Dendritic cell treated with granulocyte-macrophage colony-stimulating factor and Interleukin-4, amounts not matched to agents 40 ng/mL and 50 ng/mL, for 4 days (primary cell): Measurements from ENCODE around the gene RNASE2.
"Not testable (repeated sequence)": the region's sequence is repeated elsewhere in the genome, so short reads cannot be mapped to it uniquely, and the experiment has no call there.

ENCODE experiments used
- H3K27ac Mint-ChIP-seq: one replicate; pipeline ENCODE4 v1.8.0; 2022; ENCODE audit warnings: mild to moderate bottlenecking, mixed read lengths
- H3K27me3 Mint-ChIP-seq: one replicate; pipeline ENCODE4 v1.8.0; 2022; ENCODE audit warnings: mild to moderate bottlenecking, mixed read lengths
- H3K36me3 Mint-ChIP-seq: one replicate; pipeline ENCODE4 v1.8.0; 2022; ENCODE audit warnings: low read depth, mixed read lengths
- H3K4me1 Mint-ChIP-seq: one replicate; pipeline ENCODE4 v1.8.0; 2022; ENCODE audit warnings: low read depth, mixed read lengths
- H3K4me3 Mint-ChIP-seq: one replicate; pipeline ENCODE4 v1.8.0; 2022; ENCODE audit warnings: mild to moderate bottlenecking, moderate library complexity, mixed read lengths
- H3K9me3 Mint-ChIP-seq: one replicate; pipeline ENCODE4 v1.8.0; 2022; ENCODE audit warnings: mixed read lengths
- intact Hi-C: fragments of 100-400 bp; cut with micrococcal nuclease; formaldehyde crosslinking; loops from one replicate; pipeline ENCODE4 v1.15.0; 2022

RNASE2 gene

DNA sequence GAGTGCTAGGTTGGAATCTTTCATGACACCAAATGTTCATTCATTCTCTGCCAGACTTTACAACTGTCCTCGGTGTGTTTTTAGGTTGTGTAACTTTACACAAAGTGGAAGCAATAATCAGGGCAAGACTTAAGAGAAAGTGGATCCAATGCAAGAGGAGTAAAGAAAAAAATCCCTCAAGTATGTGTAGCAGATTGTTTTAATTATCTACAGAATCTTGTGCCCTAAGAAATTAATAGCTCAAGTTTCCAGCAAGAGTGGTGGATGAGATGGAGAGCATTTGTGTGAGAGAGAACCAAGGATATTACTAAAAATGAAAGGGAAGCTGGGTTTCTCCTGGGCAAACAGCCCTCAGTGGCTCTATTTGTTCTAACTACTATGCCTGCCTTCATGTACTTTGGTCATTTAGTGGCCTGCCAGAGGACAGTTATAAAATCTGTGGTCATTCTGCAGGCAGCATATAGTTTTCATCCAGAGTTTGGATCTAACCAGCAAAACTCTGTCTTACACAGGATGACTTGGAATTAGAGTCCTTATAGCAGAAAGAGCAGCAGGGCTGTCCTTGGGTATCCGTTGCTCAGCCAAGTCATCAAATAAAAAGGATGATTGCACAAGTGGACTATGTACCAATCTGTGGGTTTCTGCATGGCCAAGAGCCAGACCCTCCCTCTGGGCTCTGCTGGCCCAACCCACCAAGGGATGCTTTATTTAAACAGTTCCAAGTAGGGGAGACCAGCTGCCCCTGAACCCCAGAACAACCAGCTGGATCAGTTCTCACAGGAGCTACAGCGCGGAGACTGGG lies at the start of gene RNASE2:
Gene RNASE2, plus strand, starts transcription at position 752 of the 802 bp plus-strand sequence. CDS start 285 bp downstream, outside the sequence.
- Mint-ChIP-seq H3K4me3 (peak within 1 kb of the TSS; percentile 41), H3K4me1 (peaks cover 36% of the 10 kb centered on the region), H3K27ac (peak within 1 kb of the TSS; percentile 40)
- intact Hi-C loops, H3K9me3 Mint-ChIP-seq, H3K36me3 Mint-ChIP-seq, H3K27me3 Mint-ChIP-seq: not testable (repeated sequence)

DNA sequence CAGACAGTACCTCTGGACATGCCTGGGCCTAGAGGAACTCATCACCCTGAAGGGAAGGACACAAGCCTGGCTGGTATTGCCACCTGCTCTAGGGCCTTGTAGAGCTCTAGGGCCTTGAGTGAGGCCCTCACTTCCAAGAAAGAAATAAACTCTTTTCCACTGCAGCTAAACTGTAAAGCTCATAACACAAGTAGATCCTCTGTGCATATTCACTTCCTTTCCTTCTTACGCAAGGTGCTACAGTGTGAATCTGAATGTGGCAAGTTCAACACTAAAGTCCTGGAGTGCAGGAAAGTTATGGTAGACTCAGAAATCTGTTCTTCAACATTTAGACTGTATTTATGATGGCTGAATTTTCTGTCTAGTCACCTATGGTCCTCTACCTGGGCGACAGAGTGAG lies 49.6 kb upstream of the RNASE2 start:
- Mint-ChIP-seq H3K4me1 (peaks cover 29% of the 10 kb centered on the region), H3K36me3 (no peaks in the 10 kb centered on the region), H3K4me3 (no peak overlapping the region), H3K9me3 (peaks cover 9% of the 10 kb centered on the region), H3K27ac (no peak overlapping the region), H3K27me3 (no peaks in the 10 kb centered on the region)
- intact Hi-C loops, result no loop called here

DNA sequence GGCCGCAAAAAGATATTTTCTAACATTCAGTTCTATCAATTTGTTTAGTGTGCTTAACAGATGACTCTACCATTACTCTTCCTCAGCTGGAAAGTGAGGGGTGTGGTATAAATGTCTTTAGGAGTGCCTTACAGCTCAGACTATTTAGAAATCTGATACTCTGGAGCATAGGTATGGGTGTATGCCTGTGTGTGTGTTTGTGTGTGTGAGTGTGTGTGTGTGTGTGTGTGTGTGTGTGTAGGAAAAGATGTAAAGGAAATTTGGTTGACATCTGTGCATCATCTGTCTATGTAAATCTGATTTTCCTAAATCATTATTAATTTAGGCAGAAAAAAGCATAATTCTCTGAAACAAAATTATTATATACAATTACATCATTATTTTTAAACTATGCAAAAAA lies 48.1 kb upstream of the RNASE2 start:
- intact Hi-C loops, result no loop called here
- no peaks in the 10 kb centered on the region for H3K27me3 Mint-ChIP-seq
- H3K27ac Mint-ChIP-seq, result no peak overlapping the region
- no peaks in the 10 kb centered on the region for H3K36me3 Mint-ChIP-seq
- no peak overlapping the region for H3K4me3 Mint-ChIP-seq
- peaks cover 33% of the 10 kb centered on the region for H3K4me1 Mint-ChIP-seq
- H3K9me3 Mint-ChIP-seq, result peaks cover 9% of the 10 kb centered on the region

DNA sequence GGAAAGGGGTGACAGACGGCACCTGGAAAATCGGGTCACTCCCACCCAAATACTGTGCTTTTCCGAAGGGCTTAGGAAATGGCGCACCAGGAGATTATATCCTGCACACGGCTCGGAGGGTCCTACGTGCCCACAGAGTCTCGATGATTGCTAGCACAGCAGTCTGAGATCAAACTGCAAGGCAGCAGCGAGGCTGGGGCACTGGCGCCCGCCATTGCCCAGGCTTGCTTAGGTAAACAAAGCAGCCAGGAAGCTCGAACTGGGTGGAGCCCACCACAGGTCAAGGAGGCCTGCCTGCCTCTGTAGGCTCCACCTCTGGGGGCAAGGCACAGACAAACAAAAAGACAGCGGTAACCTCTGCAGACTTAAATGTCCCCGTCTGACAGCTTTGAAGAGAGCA lies 44.5 kb upstream of the RNASE2 start:
- intact Hi-C loops, H3K4me3 Mint-ChIP-seq, H3K9me3 Mint-ChIP-seq: not testable (repeated sequence)

DNA sequence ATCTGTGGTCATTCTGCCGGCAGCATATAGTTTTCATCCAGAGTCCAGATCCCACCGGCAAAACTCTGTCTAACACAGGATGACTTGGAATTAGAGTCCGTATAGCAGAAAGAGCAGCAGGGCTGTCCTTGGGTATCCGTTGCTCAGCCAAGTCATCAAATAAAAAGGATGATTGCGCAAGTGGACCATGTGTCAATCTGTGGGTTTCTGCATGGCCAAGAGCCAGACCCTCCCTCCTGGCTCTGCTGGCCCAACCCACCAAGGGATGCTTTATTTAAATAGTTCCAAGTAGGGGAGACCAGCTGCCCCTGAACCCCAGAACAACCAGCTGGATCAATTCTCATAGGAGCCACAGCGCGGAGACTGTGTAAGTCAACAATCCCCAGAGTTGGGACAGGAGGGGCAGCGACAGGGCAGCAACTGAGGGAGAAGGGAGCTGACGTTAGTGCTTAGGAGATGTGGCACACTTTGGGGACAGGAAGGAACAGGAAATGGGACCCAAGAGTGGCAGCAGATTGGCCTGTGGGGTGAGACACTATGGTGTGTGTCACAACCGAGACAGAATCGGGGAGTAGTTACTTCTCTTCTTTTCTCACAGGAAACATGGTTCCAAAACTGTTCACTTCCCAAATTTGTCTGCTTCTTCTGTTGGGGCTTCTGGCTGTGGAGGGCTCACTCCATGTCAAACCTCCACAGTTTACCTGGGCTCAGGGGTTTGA lies 36.1 kb upstream of the RNASE2 start:
- peak overlapping the region; percentile 89 for H3K27ac Mint-ChIP-seq
- H3K9me3 Mint-ChIP-seq, H3K36me3 Mint-ChIP-seq, H3K27me3 Mint-ChIP-seq, intact Hi-C loops: not testable (repeated sequence)
- H3K4me1 Mint-ChIP-seq, result peaks cover 39% of the 10 kb centered on the region
- H3K4me3 Mint-ChIP-seq, result peak overlapping the region; percentile 47

More for the DNA sequence above, 44.5 kb upstream of the RNASE2 start:
- peaks cover 13% of the 10 kb centered on the region for H3K4me1 Mint-ChIP-seq
- H3K27me3 Mint-ChIP-seq, H3K27ac Mint-ChIP-seq, H3K36me3 Mint-ChIP-seq: not testable (repeated sequence)

DNA sequence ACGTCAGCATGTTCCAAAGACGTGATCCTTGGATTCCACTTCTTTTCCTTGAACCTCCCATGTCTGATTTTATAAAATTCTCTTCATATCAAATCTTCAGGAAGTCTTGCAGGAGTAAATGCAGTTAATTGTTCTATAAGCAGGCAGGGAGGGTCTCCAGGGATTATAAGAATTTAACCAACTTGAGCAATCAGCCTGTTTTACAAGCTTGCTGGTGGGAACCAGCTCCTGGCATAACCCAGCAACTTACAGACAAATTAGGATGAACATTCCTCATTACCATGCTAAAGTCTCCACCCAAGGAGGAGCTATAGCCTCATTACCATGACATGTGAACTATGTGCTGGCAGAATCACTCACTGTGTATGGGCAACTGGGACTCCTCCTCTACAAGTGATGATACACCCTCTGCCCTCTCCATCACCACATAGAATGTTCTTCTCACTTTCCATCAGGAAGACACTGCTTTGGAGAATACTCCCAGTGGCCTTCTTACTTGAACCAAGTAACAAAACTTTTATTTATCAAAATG lies 31.5 kb upstream of the RNASE2 start:
- H3K27ac Mint-ChIP-seq, intact Hi-C loops, H3K27me3 Mint-ChIP-seq, H3K4me3 Mint-ChIP-seq: not testable (repeated sequence)
- H3K4me1 Mint-ChIP-seq, result peaks cover 21% of the 10 kb centered on the region
- H3K9me3 Mint-ChIP-seq, result peaks cover 18% of the 10 kb centered on the region
- peaks cover 11% of the 10 kb centered on the region for H3K36me3 Mint-ChIP-seq

DNA sequence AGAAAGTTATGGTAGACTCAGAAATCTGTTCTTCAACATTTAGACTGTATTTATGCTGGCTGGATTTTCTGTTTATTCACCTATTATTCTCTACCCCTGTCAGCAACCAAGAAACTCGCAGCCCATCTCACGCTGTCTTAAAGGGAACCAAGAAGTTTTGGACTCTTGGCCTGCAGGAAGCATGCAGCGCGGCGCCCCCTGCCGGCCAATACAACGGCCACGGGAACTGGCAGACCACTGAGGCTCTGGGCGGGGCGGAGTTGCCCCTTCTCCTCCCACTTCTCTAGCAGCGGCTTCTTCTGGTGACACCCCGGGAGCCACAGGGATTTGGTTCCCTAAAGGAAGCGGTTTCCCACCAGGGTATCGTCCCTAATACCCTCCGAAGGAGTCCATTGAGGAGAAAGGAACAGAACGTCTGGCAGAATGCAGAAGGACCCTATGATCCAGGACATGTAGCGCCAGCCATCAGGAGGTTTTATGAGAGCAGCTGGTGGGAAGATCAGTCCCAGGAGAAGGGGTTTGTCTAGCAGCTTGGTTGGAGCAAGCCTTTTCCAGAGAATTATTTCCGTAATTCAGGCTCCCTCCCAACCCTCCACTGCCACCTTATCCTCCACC lies 21.0 kb upstream of the RNASE2 start:
- Mint-ChIP-seq H3K4me1 (peaks cover 30% of the 10 kb centered on the region), H3K9me3 (no peaks in the 10 kb centered on the region), H3K36me3 (no peaks in the 10 kb centered on the region), H3K4me3 (no peak overlapping the region), H3K27me3 (no peaks in the 10 kb centered on the region), H3K27ac (peak overlapping the region; percentile 63)
- intact Hi-C loops, result no loop called here

DNA sequence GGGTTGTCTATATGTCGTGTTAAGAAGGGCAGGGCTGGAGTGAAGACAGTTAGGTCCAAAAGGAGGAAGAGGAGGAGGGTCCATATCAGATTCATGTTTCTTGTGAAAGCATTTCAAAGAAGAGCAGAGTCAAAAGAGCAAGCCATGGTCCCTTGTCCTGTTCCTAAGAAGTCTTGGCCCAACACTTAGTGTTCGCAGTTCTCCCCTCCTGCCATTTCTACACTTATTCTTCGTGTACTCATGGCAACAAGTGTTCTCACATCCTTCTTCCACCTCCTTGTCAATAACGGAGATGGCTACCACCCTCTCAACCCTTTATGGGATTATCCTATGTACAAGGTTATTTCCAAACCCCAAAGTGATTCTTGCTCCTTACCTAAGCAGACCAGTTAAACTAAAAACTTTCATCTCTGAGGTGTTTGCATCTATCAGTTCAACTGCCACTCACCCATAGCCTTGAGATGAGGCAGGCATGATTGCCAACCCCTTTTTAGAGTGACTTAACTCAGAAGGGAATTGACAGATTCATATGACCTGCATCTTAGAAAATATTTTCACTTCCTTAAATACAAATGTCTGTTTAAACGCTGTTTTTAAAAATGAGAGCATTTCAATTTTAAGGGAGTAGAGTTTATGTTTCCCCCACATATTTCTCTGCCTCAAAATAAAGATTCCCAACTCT lies 19.8 kb upstream of the RNASE2 start:
- intact Hi-C loops, result no loop called here
- H3K36me3 Mint-ChIP-seq, result no peaks in the 10 kb centered on the region
- no peaks in the 10 kb centered on the region for H3K9me3 Mint-ChIP-seq
- H3K4me3 Mint-ChIP-seq, result no peak overlapping the region
- peak overlapping the region; percentile 63 for H3K27ac Mint-ChIP-seq
- peaks cover 33% of the 10 kb centered on the region for H3K4me1 Mint-ChIP-seq
- H3K27me3 Mint-ChIP-seq, result no peaks in the 10 kb centered on the region

DNA sequence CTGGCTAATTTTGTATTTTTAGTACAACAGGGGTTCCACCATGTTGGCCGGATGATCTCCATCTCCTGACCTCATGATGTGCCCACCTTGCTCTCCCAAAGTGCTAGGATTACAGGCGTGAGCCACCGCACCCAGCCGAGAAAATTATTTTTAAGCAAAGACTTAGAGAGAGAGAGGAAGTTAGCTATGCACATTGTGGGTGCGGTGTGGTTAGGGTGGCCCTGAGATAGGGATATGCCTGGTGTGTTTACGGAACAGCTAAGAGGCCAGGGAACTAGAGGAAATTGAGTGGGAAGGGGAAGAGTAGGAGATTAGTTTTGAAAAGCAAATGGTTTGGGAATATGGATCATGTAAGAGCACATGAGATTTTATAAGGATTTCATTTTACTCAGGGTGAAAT lies 10.1 kb upstream of the RNASE2 start:
- H3K4me3 Mint-ChIP-seq, H3K27me3 Mint-ChIP-seq, H3K9me3 Mint-ChIP-seq, H3K36me3 Mint-ChIP-seq, intact Hi-C loops: not testable (repeated sequence)
- peak overlapping the region; percentile 4 for H3K27ac Mint-ChIP-seq
- H3K4me1 Mint-ChIP-seq, result peaks cover 43% of the 10 kb centered on the region

DNA sequence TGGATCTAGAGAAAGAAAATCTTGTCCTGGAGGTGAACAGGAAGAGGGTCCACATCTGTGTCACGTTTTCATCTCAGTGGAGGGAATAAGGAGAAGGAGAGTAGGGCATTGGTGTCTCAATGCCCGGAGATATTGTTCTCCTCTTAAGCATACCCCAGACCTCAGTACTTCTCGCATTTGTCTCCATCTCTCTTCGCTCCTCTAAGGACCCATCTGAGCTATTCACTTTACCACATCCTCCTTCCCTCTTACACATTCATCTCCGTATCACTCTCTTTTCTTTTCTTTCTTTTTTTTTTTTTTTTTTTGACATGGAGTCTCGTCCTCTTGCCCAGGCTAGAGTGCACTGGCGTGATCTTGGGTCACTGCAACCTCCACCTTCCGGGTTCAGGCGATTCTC lies 8.6 kb upstream of the RNASE2 start:
- H3K27ac Mint-ChIP-seq, H3K4me3 Mint-ChIP-seq, H3K36me3 Mint-ChIP-seq, H3K27me3 Mint-ChIP-seq, intact Hi-C loops, H3K9me3 Mint-ChIP-seq: not testable (repeated sequence)
- H3K4me1 Mint-ChIP-seq, result peaks cover 37% of the 10 kb centered on the region

DNA sequence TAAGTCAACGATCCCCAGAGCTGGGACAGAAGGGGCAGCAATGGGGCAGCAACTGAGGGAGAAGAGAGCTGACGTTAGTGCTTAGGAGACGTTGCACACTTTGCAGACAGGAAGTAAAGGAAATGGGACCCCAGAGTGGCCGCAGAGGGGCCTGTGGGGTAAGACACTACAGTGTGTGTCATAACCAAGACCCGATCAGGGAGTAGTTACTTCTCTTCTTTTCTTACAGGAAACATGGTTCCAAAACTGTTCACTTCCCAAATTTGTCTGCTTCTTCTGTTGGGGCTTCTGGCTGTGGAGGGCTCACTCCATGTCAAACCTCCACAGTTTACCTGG lies 219 bp downstream of the RNASE2 start:
- Mint-ChIP-seq H3K27ac (peak overlapping the region; percentile 40), H3K4me3 (peak overlapping the region; percentile 41), H3K4me1 (peaks cover 41% of the 10 kb centered on the region)
- H3K27me3 Mint-ChIP-seq, H3K36me3 Mint-ChIP-seq, H3K9me3 Mint-ChIP-seq, intact Hi-C loops: not testable (repeated sequence)

DNA sequence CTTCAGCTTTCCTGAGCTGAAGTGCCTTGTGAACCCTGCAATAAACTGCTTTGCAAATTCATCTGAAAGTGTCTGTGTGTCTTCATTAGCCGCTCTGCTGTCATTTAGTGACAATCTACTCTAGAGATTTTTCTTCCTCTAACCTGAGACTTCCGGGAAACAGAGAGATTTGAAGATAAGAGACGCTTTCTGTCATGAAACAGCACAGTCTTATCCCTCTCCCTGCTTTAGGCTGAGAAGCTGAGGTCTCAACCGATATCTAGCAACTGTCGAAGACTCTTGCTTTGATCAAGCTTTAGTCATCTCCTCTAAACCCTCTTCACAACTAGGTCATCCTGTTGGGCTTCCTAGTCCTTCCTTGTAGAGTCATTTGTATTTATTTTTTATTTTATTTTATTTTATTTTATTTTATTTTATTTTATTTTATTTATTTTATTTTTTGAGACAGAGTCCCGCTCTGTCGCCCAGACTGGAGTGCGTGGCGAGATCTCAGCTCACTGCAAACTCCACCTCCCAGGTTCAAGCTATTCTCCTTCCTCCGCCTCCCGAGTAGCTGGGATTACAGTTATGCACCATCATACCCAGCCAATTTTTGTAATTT lies 1.2 kb downstream of the RNASE2 start:
- no peaks in the 10 kb centered on the region for H3K36me3 Mint-ChIP-seq
- H3K4me1 Mint-ChIP-seq, result peaks cover 51% of the 10 kb centered on the region
- H3K9me3 Mint-ChIP-seq, result no peaks in the 10 kb centered on the region
- no peak overlapping the region for H3K27ac Mint-ChIP-seq
- H3K27me3 Mint-ChIP-seq, result no peaks in the 10 kb centered on the region
- no peak overlapping the region for H3K4me3 Mint-ChIP-seq
- intact Hi-C loops, result no loop called here

DNA sequence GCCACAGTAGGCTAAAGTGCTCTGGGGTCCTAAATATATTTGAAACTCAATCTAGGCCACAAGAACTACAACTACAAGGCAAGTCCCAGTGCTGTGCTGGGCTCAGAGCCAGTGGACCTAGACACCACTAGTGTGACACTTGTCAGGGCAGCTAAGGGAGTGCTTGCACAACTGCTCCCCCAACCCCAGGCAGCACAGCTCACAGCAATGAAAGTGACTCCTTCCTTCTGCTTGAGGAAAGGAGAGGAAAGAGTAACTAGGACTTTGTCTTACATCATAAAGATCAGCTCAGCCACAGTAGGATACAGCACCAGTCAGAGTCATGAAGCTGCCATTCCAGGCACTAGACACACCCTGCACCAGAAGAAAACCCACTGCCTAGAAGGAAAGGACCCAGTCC lies 3.7 kb downstream of the RNASE2 start:
- H3K27ac Mint-ChIP-seq, H3K9me3 Mint-ChIP-seq, H3K27me3 Mint-ChIP-seq, intact Hi-C loops, H3K36me3 Mint-ChIP-seq, H3K4me3 Mint-ChIP-seq: not testable (repeated sequence)
- H3K4me1 Mint-ChIP-seq, result peaks cover 46% of the 10 kb centered on the region
